Measurements from ENCODE around the gene PDZD7. TPM values are rescaled to one million over a fixed set of nuclear protein-coding genes. Genes with fewer than 3 reads are reported as not detected.

The PDZD7 gene
- total RNA-seq, 1 donor from 2014 or later = 1.5 TPM

DNA sequence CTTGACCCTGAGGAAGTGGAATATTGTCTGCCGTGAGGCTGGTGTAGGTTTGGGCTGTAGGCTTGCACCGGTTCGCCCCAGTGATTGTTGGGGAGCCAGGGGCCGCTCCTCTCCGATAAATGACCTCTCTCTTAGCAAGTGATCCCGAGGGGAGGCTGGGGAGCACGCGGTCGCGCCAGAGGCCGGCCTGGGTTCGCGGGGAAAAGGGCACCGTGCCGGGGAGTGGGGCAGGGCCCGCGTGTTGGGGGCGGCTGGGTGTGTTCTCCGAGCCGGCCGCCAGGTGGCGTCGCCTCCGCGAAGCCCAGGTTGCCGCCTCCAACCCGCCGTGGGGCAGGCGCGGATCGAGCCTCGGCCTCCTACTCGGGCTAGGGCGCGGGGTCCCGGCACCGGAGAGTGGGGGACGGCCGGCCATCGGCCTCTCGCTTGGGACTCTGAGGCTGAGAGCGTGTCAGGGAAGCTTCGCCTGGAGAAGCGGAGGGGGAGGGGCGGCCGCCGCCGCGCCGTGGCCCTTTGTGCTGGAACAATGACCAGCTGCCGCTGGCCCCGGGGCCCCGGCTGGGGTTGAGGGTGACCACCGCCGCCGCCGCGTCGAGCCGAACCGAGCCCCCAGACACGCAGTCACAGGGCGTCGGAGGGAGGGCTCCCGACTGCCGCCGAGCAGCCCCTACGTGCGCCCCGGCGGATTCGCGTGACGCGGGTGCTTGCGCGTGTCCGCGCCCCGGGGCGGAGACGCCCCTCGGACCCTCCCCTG is 31.8 kb downstream of the PDZD7 start:
- Mint-ChIP-seq H3K9me3 (ENCODE audit: unreplicated experiment) (peaks cover 12% of the 10 kb centered on the region), H3K4me3 (ENCODE audit: unreplicated experiment) (peak overlapping the region; percentile 92), H3K4me1 (ENCODE audit: low read depth, unreplicated experiment) (peaks cover 16% of the 10 kb centered on the region), H3K36me3 (ENCODE audit: unreplicated experiment) (no peaks in the 10 kb centered on the region), H3K27me3 (ENCODE audit: unreplicated experiment) (peaks cover 14% of the 10 kb centered on the region), H3K27ac (ENCODE audit: unreplicated experiment) (peak overlapping the region; percentile 97)
- DNase-seq = peak; percentile 87
- TF ChIP-seq CTCF (IDR thresholded peaks at IDR 0.05; ENCODE audit: partially characterized antibody, unreplicated experiment) = peak; percentile 100

GRCh38 chr10:100998183-100998990 is 32.5 kb downstream of the PDZD7 start:
- peaks cover 16% of the 10 kb centered on the region for H3K4me1 Mint-ChIP-seq (ENCODE audit: low read depth, unreplicated experiment)
- peaks cover 12% of the 10 kb centered on the region for H3K9me3 Mint-ChIP-seq (ENCODE audit: unreplicated experiment)
- peaks cover 14% of the 10 kb centered on the region for H3K27me3 Mint-ChIP-seq (ENCODE audit: unreplicated experiment)
- peak; percentile 93 for DNase-seq
- no peaks in the 10 kb centered on the region for H3K36me3 Mint-ChIP-seq (ENCODE audit: unreplicated experiment)
- peak overlapping the region; percentile 92 for H3K4me3 Mint-ChIP-seq (ENCODE audit: unreplicated experiment)
- peak overlapping the region; percentile 97 for H3K27ac Mint-ChIP-seq (ENCODE audit: unreplicated experiment)
- no peak for TF ChIP-seq CTCF (IDR thresholded peaks at IDR 0.05; ENCODE audit: partially characterized antibody, unreplicated experiment)

DNA sequence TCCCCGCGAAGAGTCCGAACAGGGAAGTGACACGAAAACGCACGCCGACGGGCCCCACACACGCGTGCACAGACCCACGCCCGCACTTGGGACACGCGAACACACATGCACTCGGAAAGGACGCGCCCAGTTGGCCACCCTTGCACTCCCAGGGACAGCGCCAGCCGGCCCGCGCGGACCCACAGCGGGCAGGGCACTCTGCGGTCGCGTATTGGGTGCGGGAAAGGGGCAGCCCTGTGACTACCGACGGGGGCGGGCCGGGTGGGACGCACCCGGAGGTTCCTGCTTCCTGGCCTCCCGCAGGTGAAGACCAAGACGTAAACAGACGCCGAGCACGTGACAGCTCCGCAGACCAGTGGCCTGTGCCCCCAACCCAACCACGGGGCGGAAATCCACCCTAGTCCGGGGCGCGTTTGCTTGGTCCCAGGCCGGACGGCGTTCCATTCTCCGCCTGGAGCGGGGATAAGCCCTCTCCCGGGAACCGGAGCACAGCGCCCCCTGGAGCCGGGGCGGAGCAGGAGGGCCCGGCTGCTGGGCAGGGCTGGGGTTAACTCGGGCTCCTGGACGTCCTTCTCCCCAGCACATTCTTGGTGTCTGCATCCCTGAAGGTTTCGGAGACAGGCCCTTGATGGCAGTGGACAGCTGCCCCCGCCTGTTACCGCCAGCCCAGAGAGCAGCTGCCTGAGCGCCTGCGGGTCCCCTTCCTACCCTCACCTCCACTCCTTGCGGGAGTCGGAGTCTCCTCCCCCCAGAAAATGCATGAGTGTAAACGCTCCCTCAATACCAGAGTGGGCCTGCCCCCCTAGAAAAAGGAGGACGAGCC is 33.4 kb downstream of the PDZD7 start:
- peak; percentile 91 for TF ChIP-seq CTCF (IDR thresholded peaks at IDR 0.05; ENCODE audit: partially characterized antibody, unreplicated experiment)
- H3K27me3 Mint-ChIP-seq (ENCODE audit: unreplicated experiment) = peaks cover 14% of the 10 kb centered on the region
- peaks cover 16% of the 10 kb centered on the region for H3K4me1 Mint-ChIP-seq (ENCODE audit: low read depth, unreplicated experiment)
- DNase-seq = peak; percentile 92
- H3K27ac Mint-ChIP-seq (ENCODE audit: unreplicated experiment) = peak overlapping the region; percentile 97
- peaks cover 12% of the 10 kb centered on the region for H3K9me3 Mint-ChIP-seq (ENCODE audit: unreplicated experiment)
- peak overlapping the region; percentile 92 for H3K4me3 Mint-ChIP-seq (ENCODE audit: unreplicated experiment)
- no peaks in the 10 kb centered on the region for H3K36me3 Mint-ChIP-seq (ENCODE audit: unreplicated experiment)

GRCh38 chr10:100996678-100997359 is 34.1 kb downstream of the PDZD7 start:
- Mint-ChIP-seq H3K4me1 (ENCODE audit: low read depth, unreplicated experiment) (peaks cover 16% of the 10 kb centered on the region), H3K27ac (ENCODE audit: unreplicated experiment) (peak overlapping the region; percentile 84), H3K27me3 (ENCODE audit: unreplicated experiment) (peaks cover 14% of the 10 kb centered on the region), H3K4me3 (ENCODE audit: unreplicated experiment) (peak overlapping the region; percentile 88), H3K9me3 (ENCODE audit: unreplicated experiment) (peaks cover 12% of the 10 kb centered on the region), H3K36me3 (ENCODE audit: unreplicated experiment) (no peaks in the 10 kb centered on the region)
- no peak for TF ChIP-seq CTCF (IDR thresholded peaks at IDR 0.05; ENCODE audit: partially characterized antibody, unreplicated experiment)
- peak; percentile 65 for DNase-seq
